GM10248 (cell line): ENCODE data around the gene ABHD16A.
A peak's percentile ranks its signal among the peaks of the same experiment; 100 is the strongest.

Experiments
- CTCF ChIA-PET: fragments of 300-600 bp; sonication (Branson Sonifier 250); formaldehyde crosslinking; extraction: SDS; loops from one replicate; lab custom pipeline; 2021; ENCODE audit warnings: antibody characterized with exemption; lab: Yijun Ruan, JAX
- POLR2A ChIA-PET: fragments of 350-650 bp; sonication (Branson Sonifier 250); formaldehyde crosslinking; extraction: SDS; loops from one replicate; lab custom pipeline; 2020; ENCODE audit warnings: antibody characterized with exemption; lab: Yijun Ruan, JAX
- DNase-seq: peaks from one replicate; pipeline ENCODE4 v3.0.0; 2012; ENCODE audit errors: extremely low spot score
- CTCF ChIP-seq: IDR thresholded peaks from 2 replicates; pipeline ENCODE4 v1.5.1; 2012; ENCODE audit warnings: mild to moderate bottlenecking, low read depth; ENCODE audit errors: extremely low read depth, missing control alignments, control extremely low read depth

ABHD16A gene

GRCh38 chr6:31664790-31665500, 38.2 kb downstream of the ABHD16A start, which contains the start of gene GPANK1:
Gene GPANK1, minus strand, starts transcription at chr6:31664997. Its CDS starts 519 bp downstream, at chr6:31664478.
- DNase-seq = peak; percentile 81
- CTCF ChIA-PET = interaction anchor here (0.9 to 4.2 kb wide), 6 partner anchors 10 to 131 kb away, joined by 3 to 27 read pairs (median 4); partner anchors contain the start of genes ATP6V1G2, BAG6 and NFKBIL1
- no peak for TF ChIP-seq CTCF
- POLR2A ChIA-PET = interaction anchor here (0.6 to 3.3 kb wide), 8 partner anchors 10 to 1502 kb away, joined by 3 to 15 read pairs (median 4); partner anchors contain the start of genes ABHD16A, APOM, BAG6 and HSPA1B

- ChIA-PET POLR2A (interaction anchor here (0.6 to 3.3 kb wide), 10 partner anchors 9 to 1036 kb away, joined by 3 to 15 read pairs (median 3); partner anchors contain the start of genes ABHD16A, APOM, BAG6 and HSPA1B), CTCF (interaction anchor here (0.9 to 4.2 kb wide), 11 partner anchors 9 to 288 kb away, joined by 3 to 27 read pairs (median 4); partner anchors contain the start of genes ATP6V1G2, BAG6 and NFKBIL1)
- TF ChIP-seq CTCF = no peak
- no peak for DNase-seq
These were observed 38.9 kb downstream of the ABHD16A start for GRCh38 chr6:31663961-31664789.

DNA sequence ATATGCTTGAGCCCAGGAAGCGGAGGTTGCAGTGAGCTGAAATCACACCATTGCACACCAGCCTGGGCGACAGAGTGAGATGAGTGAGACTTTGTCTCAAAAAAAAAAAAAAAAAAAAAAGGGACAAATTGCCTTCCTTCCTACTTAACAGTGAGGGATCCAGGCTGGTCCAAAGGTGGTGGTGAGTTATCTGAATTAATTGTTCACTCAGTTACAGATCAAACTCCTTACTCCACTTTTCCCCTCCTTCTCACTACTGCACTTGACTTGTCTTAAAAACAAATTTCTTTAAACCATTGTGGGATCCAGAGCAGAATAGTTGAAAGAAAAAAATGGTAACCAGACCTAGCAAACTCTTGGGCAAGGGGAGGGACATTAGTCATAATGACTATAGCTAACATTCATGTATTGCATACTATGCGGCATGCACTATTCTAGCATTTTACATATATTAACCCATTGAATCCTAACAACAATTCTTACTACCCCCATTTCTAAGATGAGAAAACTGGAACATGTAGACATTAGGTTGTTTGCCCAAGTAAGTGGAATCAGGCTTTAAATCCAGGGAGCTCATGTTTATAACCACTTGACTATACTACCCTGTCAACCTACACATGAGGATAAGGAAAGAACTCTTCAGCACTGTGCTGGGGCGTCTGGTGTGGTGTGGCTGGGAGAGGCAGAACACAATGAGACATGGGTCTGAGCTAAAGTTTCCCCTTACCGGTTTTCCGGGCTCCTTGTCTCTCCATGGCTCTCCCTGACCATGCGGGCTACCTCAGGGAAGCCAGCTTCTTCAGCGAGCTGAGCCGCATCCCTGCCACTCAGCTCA, 39.8 kb downstream of the ABHD16A start:
- no peak for DNase-seq
- POLR2A ChIA-PET = interaction anchor here (0.6 to 3.3 kb wide), 6 partner anchors 8 to 1041 kb away, joined by 3 to 15 read pairs (median 4); partner anchors contain the start of genes APOM, BAG6 and HSPA1B
- no peak for TF ChIP-seq CTCF
- CTCF ChIA-PET = interaction anchor here (1.0 to 4.2 kb wide), 9 partner anchors 8 to 289 kb away, joined by 3 to 27 read pairs (median 4); partner anchors contain the start of genes ATP6V1G2, BAG6, MSH5 and NFKBIL1

DNA sequence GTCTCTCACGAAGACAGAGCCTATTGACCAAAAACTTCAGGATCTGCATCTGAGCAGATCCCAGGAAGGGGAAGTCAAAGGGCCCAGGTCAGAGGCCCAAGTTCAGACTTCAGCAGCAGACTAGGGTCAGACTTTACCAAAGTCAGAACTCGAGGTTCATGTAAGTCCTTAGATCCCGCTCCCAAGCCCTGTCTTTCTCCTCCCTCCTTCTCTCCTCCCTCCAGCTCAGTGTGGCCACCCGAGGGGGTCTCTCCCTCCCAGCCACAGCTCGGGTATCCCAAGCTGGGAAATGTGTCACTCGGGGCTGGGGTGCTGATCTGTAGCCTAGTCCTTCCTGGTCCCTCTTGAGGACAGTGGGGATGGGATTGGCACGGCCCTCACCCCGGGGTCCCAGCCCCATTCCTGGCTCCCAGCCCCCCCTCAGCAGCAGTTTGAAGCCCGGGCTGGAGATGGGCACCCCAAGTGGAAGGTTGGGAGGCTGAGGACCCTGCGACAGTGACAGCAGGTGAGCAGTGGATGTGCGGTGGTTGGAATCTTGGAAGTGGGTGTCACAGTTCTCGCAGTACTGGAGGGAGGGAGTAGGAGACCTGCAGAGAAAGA, 40.9 kb downstream of the ABHD16A start:
- CTCF ChIA-PET = interaction anchor here (1.1 to 4.2 kb wide), 4 partner anchors 9 to 111 kb away, joined by 3 to 27 read pairs (median 9); partner anchors contain the start of genes BAG6 and MSH5
- DNase-seq = no peak
- no peak for TF ChIP-seq CTCF
- POLR2A ChIA-PET = interaction anchor here (0.6 to 3.3 kb wide), 5 partner anchors 11 to 1039 kb away, joined by 3 to 15 read pairs (median 4); partner anchors contain the start of gene BAG6

GRCh38 chr6:31661262-31662123, 41.6 kb downstream of the ABHD16A start:
- ChIA-PET POLR2A (interaction anchor here (0.6 to 1.0 kb wide), 3 partner anchors 9 to 756 kb away, joined by 3 to 6 read pairs (median 3); partner anchors contain the start of genes BAG6, HSPA1A and HSPA1L), CTCF (interaction anchor here (1.2 to 4.2 kb wide), 5 partner anchors 9 to 227 kb away, joined by 3 to 27 read pairs (median 6); partner anchors contain the start of genes BAG6 and MSH5)
- DNase-seq = no peak
- no peak for TF ChIP-seq CTCF
